Right lobe of liver (tissue), 4 donors: ENCODE results near the gene TPRG1L.

Experiments
- POLR2A ChIP-seq: fragments of 450-650 bp; IDR thresholded peaks from one replicate; pipeline ENCODE4 v1.6.1; 2017; ENCODE audit warnings: antibody characterized with exemption, mild to moderate bottlenecking
- TF ChIP-seq, protein P1 (sequence below), 4 donors: fragments of 200-600 bp in 3 of 4; fragments of 450-650 bp in 1 of 4; IDR thresholded peaks; one replicate each; pipeline versions ENCODE4 v1.5.1 to v1.8.0; 2016 to 2022; ENCODE audit warnings: antibody characterized with exemption in 4 of 4, mild to moderate bottlenecking in 2 of 4
- donor health status: DM: no; HTN: no; CAD: no.
- donor health status: DM: no; HTN: no; CAD: no.
- donor health status: DM: no; HTN: yes; CAD: no.

DNA sequence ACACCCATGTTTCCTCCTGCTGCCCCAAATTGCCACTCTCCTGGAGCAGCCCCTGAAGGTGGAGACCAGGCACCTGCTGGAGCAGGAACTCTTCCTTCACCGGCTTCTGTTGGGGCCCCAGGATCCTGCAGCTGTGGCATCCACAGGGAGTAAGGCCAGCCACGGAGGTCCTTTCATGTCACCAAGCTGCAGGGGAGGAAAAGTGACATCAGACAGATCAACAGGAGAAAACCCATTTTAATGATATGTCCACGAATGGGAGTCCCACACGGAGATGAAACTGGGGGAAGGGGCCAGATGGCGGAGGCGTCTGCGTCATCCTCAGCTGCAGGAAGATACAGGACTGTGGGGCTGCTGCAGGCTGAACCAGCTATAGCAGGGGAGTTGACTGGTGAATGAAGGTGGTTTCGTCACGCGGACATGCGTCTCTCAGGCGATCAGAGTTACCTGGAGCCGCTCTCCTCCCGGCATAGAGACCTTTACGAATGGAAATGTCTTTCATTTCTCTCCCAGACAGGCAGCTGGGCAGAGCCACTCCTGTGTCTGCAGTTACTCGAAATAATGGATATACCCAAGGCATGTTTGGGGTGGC lies 37.4 kb downstream of the TPRG1L start:
- TF ChIP-seq, protein P1, sequence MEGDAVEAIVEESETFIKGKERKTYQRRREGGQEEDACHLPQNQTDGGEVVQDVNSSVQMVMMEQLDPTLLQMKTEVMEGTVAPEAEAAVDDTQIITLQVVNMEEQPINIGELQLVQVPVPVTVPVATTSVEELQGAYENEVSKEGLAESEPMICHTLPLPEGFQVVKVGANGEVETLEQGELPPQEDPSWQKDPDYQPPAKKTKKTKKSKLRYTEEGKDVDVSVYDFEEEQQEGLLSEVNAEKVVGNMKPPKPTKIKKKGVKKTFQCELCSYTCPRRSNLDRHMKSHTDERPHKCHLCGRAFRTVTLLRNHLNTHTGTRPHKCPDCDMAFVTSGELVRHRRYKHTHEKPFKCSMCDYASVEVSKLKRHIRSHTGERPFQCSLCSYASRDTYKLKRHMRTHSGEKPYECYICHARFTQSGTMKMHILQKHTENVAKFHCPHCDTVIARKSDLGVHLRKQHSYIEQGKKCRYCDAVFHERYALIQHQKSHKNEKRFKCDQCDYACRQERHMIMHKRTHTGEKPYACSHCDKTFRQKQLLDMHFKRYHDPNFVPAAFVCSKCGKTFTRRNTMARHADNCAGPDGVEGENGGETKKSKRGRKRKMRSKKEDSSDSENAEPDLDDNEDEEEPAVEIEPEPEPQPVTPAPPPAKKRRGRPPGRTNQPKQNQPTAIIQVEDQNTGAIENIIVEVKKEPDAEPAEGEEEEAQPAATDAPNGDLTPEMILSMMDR (IDR thresholded peaks at IDR 0.05), result no peak
- TF ChIP-seq POLR2A, result no peak
